Nephron progenitor cell (in vitro differentiated cells): ENCODE results near the gene PCDH10.

Experiments used
- DNase-seq: peaks from one replicate; pipeline ENCODE4 v3.0.0; 2021
- H3K27ac Mint-ChIP-seq: 2 replicates; pipeline ENCODE4 v1.8.0; 2021; ENCODE audit warnings: mild to moderate bottlenecking, moderate library complexity, mixed read lengths
- H3K27me3 Mint-ChIP-seq: 2 replicates; pipeline ENCODE4 v1.8.0; 2021; ENCODE audit warnings: mild to moderate bottlenecking, low read depth, mixed read lengths; ENCODE audit not compliant: poor library complexity
- H3K36me3 Mint-ChIP-seq: 2 replicates; pipeline ENCODE4 v1.8.0; 2021; ENCODE audit warnings: low read depth, mixed read lengths
- H3K4me1 Mint-ChIP-seq: 2 replicates; pipeline ENCODE4 v1.8.0; 2021; ENCODE audit warnings: mixed read lengths
- H3K4me3 Mint-ChIP-seq: 2 replicates; pipeline ENCODE4 v1.8.0; 2021; ENCODE audit warnings: mild to moderate bottlenecking, moderate library complexity, mixed read lengths
- H3K9me3 Mint-ChIP-seq: 2 replicates; pipeline ENCODE4 v1.8.0; 2021; ENCODE audit warnings: mild to moderate bottlenecking, moderate library complexity, mixed read lengths
- CTCF ChIP-seq: fragments of 200-600 bp; sonication (generic); IDR thresholded peaks from 2 replicates; pipeline ENCODE4 v1.5.0; 2021; ENCODE audit warnings: antibody characterized with exemption

Gene PCDH10

GRCh38 chr4:133148690-133149363 lies at the start of gene PCDH10:
Gene PCDH10, plus strand, starts transcription at chr4:133149294. Its CDS starts 847 bp downstream, at chr4:133150141.
- Mint-ChIP-seq H3K36me3 (no peaks in the 10 kb centered on the region), H3K27me3 (peaks cover 85% of the 10 kb centered on the region), H3K4me3 (peak within 1 kb of the TSS; percentile 82), H3K9me3 (no peaks in the 10 kb centered on the region), H3K27ac (no peak within 1 kb of the TSS), H3K4me1 (peaks cover 71% of the 10 kb centered on the region)
- peak; percentile 96 for DNase-seq
- TF ChIP-seq CTCF, result no peak

- peaks cover 6% of the 10 kb centered on the region for H3K4me1 Mint-ChIP-seq
These were observed 47.1 kb upstream of the PCDH10 start for GRCh38 chr4:133102043-133102442.

GRCh38 chr4:133102612-133103409 lies 46.3 kb upstream of the PCDH10 start:
- no peak overlapping the region for H3K4me3 Mint-ChIP-seq
- H3K36me3 Mint-ChIP-seq, result no peaks in the 10 kb centered on the region
- no peak for TF ChIP-seq CTCF
- no peak overlapping the region for H3K27ac Mint-ChIP-seq
- H3K9me3 Mint-ChIP-seq, result peaks cover 4% of the 10 kb centered on the region
- DNase-seq, result no peak
- H3K27me3 Mint-ChIP-seq, result no peaks in the 10 kb centered on the region
- H3K4me1 Mint-ChIP-seq, result no peaks in the 10 kb centered on the region

More at GRCh38 chr4:133102043-133102442, 47.1 kb upstream of the PCDH10 start:
- no peak overlapping the region for H3K27ac Mint-ChIP-seq
- no peak for DNase-seq
- TF ChIP-seq CTCF, result no peak
- H3K27me3 Mint-ChIP-seq, result no peaks in the 10 kb centered on the region
- no peaks in the 10 kb centered on the region for H3K36me3 Mint-ChIP-seq
- H3K9me3 Mint-ChIP-seq, result peaks cover 4% of the 10 kb centered on the region
- no peak overlapping the region for H3K4me3 Mint-ChIP-seq

GRCh38 chr4:133112641-133113040 lies 36.5 kb upstream of the PCDH10 start:
- Mint-ChIP-seq H3K4me1 (no peaks in the 10 kb centered on the region), H3K4me3 (no peak overlapping the region), H3K27me3 (no peaks in the 10 kb centered on the region), H3K36me3 (no peaks in the 10 kb centered on the region), H3K27ac (no peak overlapping the region), H3K9me3 (no peaks in the 10 kb centered on the region)
- no peak for DNase-seq
- TF ChIP-seq CTCF, result no peak

- DNase-seq, result no peak
- Mint-ChIP-seq H3K27me3 (no peaks in the 10 kb centered on the region), H3K27ac (no peak overlapping the region), H3K9me3 (no peaks in the 10 kb centered on the region), H3K4me3 (no peak overlapping the region), H3K36me3 (no peaks in the 10 kb centered on the region), H3K4me1 (no peaks in the 10 kb centered on the region)
- TF ChIP-seq CTCF, result no peak
These were observed 24.3 kb upstream of the PCDH10 start for GRCh38 chr4:133124746-133125145.
